Activated B cell treated with CpG ODN at 0.5 μM for 24 hours (primary cell): ENCODE data around the gene BLOC1S1. TPM values are rescaled to one million over a fixed set of nuclear protein-coding genes. Genes with fewer than 3 reads are reported as not detected.
A peak's percentile ranks its signal among the peaks of the same experiment; 100 is the strongest.

Source experiments
- ATAC-seq: fragments of 200-7000 bp; cut with Tn5 transposase; one replicate; pipeline ENCODE4 v1.10.0; 2021; ENCODE audit warnings: low read depth, mild to moderate bottlenecking, moderate library complexity
- CTCF ChIA-PET: fragments of 350-600 bp; sonication (Branson Sonifier 250); formaldehyde crosslinking; loops from one replicate; lab custom pipeline; 2021; ENCODE audit warnings: antibody characterized with exemption; lab: Charles Lee
- POLR2A ChIA-PET: fragments of 350-600 bp; sonication (Branson Sonifier 250); formaldehyde crosslinking; loops from one replicate; lab custom pipeline; 2021; ENCODE audit warnings: antibody characterized with exemption; lab: Charles Lee
- DNase-seq: peaks from one replicate; pipeline ENCODE4 v3.0.0; 2022
- H3K27ac Mint-ChIP-seq: one replicate; pipeline ENCODE4 v1.8.0; 2020; ENCODE audit warnings: mixed read lengths
- H3K27me3 Mint-ChIP-seq: one replicate; pipeline ENCODE4 v1.8.0; 2021; ENCODE audit warnings: mixed read lengths
- H3K36me3 Mint-ChIP-seq: one replicate; pipeline ENCODE4 v1.8.0; 2021; ENCODE audit warnings: low read depth, mixed read lengths
- H3K4me1 Mint-ChIP-seq: one replicate; pipeline ENCODE4 v1.8.0; 2021; ENCODE audit warnings: mixed read lengths
- H3K4me3 Mint-ChIP-seq: one replicate; pipeline ENCODE4 v1.8.0; 2020; ENCODE audit warnings: mild to moderate bottlenecking, mixed read lengths
- H3K9me3 Mint-ChIP-seq: one replicate; pipeline ENCODE4 v1.8.0; 2020; ENCODE audit warnings: mixed read lengths
- intact Hi-C: fragments of 100-400 bp; cut with micrococcal nuclease; formaldehyde crosslinking; loops from one replicate; pipeline ENCODE4 v1.15.1; 2024
- total RNA-seq: library from RNA; stranded (reverse); gene quantifications from 2 replicates; pipeline ENCODE4 v1.2.3, GENCODE V29; 2022
- TF ChIP-seq, protein P1 (sequence below): fragments of 200-600 bp; IDR thresholded peaks from one replicate; pipeline ENCODE4 v1.8.0; 2022; ENCODE audit warnings: antibody characterized with exemption, mild to moderate bottlenecking

Gene BLOC1S1
- total RNA-seq, 1 donor from 2014 or later, result 91.0 TPM

DNA sequence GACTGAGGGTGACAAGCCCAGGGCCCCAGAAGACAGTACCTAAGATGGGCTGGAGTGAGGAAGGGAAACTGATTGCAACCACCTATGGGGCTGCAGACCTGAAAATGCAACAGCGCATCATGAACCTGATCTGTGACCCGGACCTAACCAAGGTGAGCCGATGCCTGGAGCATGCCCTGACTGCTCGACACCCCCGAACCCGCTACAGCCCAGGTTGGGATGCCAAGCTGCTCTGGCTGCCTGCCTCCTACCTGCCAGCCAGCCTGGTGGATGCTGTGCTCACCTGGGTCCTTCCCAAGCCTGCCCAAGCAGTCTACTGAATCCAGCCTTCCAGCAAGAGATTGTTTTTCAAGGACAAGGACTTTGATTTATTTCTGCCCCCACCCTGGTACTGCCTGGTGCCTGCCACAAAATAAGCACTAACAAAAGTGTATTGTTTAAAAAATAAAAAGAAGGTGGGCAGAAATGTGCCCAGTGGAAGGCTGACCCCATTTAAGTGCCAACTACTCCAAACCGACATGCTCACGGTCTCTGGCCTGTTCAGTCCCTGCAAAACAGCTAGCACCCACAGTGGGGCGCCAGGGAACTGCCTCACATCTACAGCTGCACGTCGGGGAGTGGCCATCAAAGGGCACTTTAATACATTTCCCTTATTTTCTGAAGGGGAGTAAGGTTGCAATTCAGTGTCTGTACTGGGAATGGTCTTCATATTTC, 8.5 kb downstream of the BLOC1S1 start:
- CTCF ChIA-PET, result interaction anchor here (1.0 to 4.2 kb wide), 5 partner anchors 13 to 216 kb away, joined by 3 to 51 read pairs (median 3); no protein-coding TSS in a partner anchor
- peak; percentile 45 for ATAC-seq

DNA sequence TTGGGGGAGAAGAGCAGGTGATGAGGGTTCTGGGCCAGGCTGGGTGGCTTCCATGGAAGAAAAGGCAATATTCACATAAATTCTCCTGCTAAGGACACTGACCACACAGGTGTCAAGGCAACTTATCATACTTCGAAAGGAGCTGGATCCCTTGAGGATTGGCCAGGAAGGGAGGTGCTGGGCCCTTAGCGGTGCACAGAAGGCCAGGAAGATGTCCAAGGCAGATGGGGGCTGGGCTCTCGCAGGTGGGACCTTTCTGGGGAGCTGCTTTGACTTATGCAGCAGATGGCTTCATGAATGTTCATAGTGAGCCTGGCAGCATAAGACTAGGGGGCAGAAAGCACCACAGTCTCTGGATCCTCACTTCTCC, 9.1 kb downstream of the BLOC1S1 start:
- H3K27ac Mint-ChIP-seq, result peak overlapping the region; percentile 9
- no peaks in the 10 kb centered on the region for H3K9me3 Mint-ChIP-seq
- no peak for ATAC-seq
- H3K4me3 Mint-ChIP-seq, result no peak overlapping the region
- H3K36me3 Mint-ChIP-seq, result peaks cover 30% of the 10 kb centered on the region
- TF ChIP-seq, protein P1, sequence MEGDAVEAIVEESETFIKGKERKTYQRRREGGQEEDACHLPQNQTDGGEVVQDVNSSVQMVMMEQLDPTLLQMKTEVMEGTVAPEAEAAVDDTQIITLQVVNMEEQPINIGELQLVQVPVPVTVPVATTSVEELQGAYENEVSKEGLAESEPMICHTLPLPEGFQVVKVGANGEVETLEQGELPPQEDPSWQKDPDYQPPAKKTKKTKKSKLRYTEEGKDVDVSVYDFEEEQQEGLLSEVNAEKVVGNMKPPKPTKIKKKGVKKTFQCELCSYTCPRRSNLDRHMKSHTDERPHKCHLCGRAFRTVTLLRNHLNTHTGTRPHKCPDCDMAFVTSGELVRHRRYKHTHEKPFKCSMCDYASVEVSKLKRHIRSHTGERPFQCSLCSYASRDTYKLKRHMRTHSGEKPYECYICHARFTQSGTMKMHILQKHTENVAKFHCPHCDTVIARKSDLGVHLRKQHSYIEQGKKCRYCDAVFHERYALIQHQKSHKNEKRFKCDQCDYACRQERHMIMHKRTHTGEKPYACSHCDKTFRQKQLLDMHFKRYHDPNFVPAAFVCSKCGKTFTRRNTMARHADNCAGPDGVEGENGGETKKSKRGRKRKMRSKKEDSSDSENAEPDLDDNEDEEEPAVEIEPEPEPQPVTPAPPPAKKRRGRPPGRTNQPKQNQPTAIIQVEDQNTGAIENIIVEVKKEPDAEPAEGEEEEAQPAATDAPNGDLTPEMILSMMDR, result no peak
- DNase-seq, result no peak
- CTCF ChIA-PET, result interaction anchor here (1.0 to 4.2 kb wide), 5 partner anchors 12 to 216 kb away, joined by 3 to 51 read pairs (median 3); no protein-coding TSS in a partner anchor
- POLR2A ChIA-PET, result interaction anchor here (0.6 to 2.3 kb wide), 5 partner anchors 9 to 414 kb away, joined by 3 to 9 read pairs (median 4); partner anchors contain the start of gene BLOC1S1
- H3K27me3 Mint-ChIP-seq, result no peaks in the 10 kb centered on the region
- intact Hi-C loops, result loop anchor here (1.0 kb wide), 1 partner anchor 12 kb away; no protein-coding TSS in a partner anchor
- H3K4me1 Mint-ChIP-seq, result peaks cover 28% of the 10 kb centered on the region

More for the DNA sequence above, 8.5 kb downstream of the BLOC1S1 start:
- intact Hi-C loops, result loop anchor here (1.0 kb wide), 1 partner anchor 13 kb away; no protein-coding TSS in a partner anchor
- POLR2A ChIA-PET, result interaction anchor here (1.0 to 2.3 kb wide), 4 partner anchors 9 to 51 kb away, joined by 3 to 9 read pairs (median 6); partner anchors contain the start of gene BLOC1S1
- peaks cover 22% of the 10 kb centered on the region for H3K4me1 Mint-ChIP-seq
- H3K9me3 Mint-ChIP-seq, result no peaks in the 10 kb centered on the region
- H3K4me3 Mint-ChIP-seq, result no peak overlapping the region
- peak overlapping the region; percentile 9 for H3K27ac Mint-ChIP-seq
- H3K27me3 Mint-ChIP-seq, result no peaks in the 10 kb centered on the region
- H3K36me3 Mint-ChIP-seq, result peaks cover 30% of the 10 kb centered on the region
- TF ChIP-seq, protein P1, result no peak
- DNase-seq, result no peak

DNA sequence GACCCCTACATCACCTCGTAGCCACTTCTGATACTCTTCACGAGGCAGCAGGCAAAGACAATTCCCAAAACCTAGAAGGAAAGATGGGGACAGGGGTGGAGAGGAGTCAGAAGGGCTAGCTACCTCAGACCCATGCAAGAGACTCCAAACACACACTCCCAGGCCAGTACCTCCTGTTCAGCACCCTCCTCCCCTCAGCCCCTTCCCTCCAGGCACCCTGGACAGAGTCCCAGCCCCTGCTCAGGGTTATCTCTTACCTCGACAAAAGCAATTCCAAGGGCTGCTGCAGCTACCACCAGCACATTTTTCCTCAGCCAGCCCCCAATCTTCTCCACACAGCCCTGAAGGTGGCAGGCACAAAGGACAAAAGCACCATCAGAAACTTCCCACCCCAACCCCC, 9.7 kb downstream of the BLOC1S1 start:
- no peak for DNase-seq
- ChIA-PET POLR2A (interaction anchor here (0.6 to 2.3 kb wide), 3 partner anchors 10 to 414 kb away, joined by 3 to 9 read pairs (median 9); partner anchors contain the start of gene BLOC1S1), CTCF (interaction anchor here (1.3 to 4.2 kb wide), 3 partner anchors 12 to 72 kb away, joined by 3 to 51 read pairs (median 5); no protein-coding TSS in a partner anchor)
- intact Hi-C loops, result no loop called here
- Mint-ChIP-seq H3K9me3 (no peaks in the 10 kb centered on the region), H3K4me1 (peaks cover 34% of the 10 kb centered on the region), H3K4me3 (no peak overlapping the region), H3K36me3 (peaks cover 28% of the 10 kb centered on the region), H3K27ac (no peak overlapping the region), H3K27me3 (no peaks in the 10 kb centered on the region)
- ATAC-seq, result no peak
- TF ChIP-seq, protein P1, result no peak

DNA sequence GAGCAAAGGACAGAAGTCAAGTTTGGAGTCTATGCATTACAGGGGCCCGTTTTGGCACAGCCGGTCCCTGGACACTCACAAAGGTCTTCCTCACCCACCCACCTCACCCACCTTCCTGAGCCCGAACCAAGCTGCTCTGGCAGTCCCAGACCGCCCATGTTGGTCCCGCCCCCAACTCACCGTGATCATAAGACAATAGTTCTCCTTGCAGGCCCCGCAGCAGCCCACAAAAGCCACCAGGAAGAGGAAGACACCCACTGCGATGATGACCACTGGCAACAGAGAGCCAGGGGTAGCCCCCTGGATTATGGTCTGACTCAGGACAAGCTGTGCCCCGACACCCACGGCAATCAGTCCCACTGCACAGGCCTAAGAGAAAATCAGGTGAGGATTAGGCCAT, 11.1 kb downstream of the BLOC1S1 start:
- ChIA-PET CTCF (interaction anchor here (1.6 kb wide), 1 partner anchor 11 kb away, joined by 4 read pairs; no protein-coding TSS in a partner anchor), POLR2A (interaction anchor here (1.2 kb wide), 1 partner anchor 11 kb away, joined by 5 read pairs; the partner anchor contains the start of gene BLOC1S1)
- Mint-ChIP-seq H3K4me3 (peak overlapping the region; percentile 89), H3K27ac (peak overlapping the region; percentile 67), H3K9me3 (no peaks in the 10 kb centered on the region), H3K4me1 (peaks cover 37% of the 10 kb centered on the region), H3K27me3 (no peaks in the 10 kb centered on the region), H3K36me3 (peaks cover 28% of the 10 kb centered on the region)
- TF ChIP-seq, protein P1, result no peak
- intact Hi-C loops, result no loop called here
- ATAC-seq (no peak), DNase-seq (no peak)
